COLO829 (cell line): ENCODE results near the gene CDK14.

ENCODE experiments used
- DNase-seq: peaks from one replicate; pipeline ENCODE4 v3.0.0; 2012; ENCODE audit warnings: low spot score

The CDK14 gene

GRCh38 chr7:90596671-90597562 lies 796 bp downstream of the CDK14 start:
- no peak for DNase-seq

- DNase-seq: no peak
Observed at GRCh38 chr7:90597563-90598253, 1.6 kb downstream of the CDK14 start.

- no peak for DNase-seq
Observed at GRCh38 chr7:90599038-90599437, 2.9 kb downstream of the CDK14 start.

GRCh38 chr7:90599892-90600555 lies 3.9 kb downstream of the CDK14 start:
- DNase-seq: no peak

- no peak for DNase-seq
Observed at GRCh38 chr7:90602303-90602702, 6.2 kb downstream of the CDK14 start.

GRCh38 chr7:90603346-90603745 lies 7.2 kb downstream of the CDK14 start:
- DNase-seq: no peak

- no peak for DNase-seq
Observed at GRCh38 chr7:90604383-90604782, 8.3 kb downstream of the CDK14 start.

- no peak for DNase-seq
Observed at GRCh38 chr7:90605055-90605454, 8.9 kb downstream of the CDK14 start.

- DNase-seq: no peak
Observed at GRCh38 chr7:90607196-90607595, 11.1 kb downstream of the CDK14 start.

- DNase-seq: no peak
Observed at GRCh38 chr7:90610105-90610504, 14.0 kb downstream of the CDK14 start.

GRCh38 chr7:90611115-90611514 lies 15.0 kb downstream of the CDK14 start:
- DNase-seq: no peak

- peak; percentile 72 for DNase-seq
Observed at GRCh38 chr7:90613088-90613498, 17.0 kb downstream of the CDK14 start.

GRCh38 chr7:90617442-90617841 lies 21.3 kb downstream of the CDK14 start:
- no peak for DNase-seq

- no peak for DNase-seq
Observed at GRCh38 chr7:90618876-90619275, 22.8 kb downstream of the CDK14 start.

GRCh38 chr7:90621125-90621746 lies 25.1 kb downstream of the CDK14 start:
- no peak for DNase-seq

GRCh38 chr7:90621747-90622140 lies 25.6 kb downstream of the CDK14 start:
- DNase-seq: no peak

- no peak for DNase-seq
Observed at GRCh38 chr7:90622670-90623069, 26.5 kb downstream of the CDK14 start.

GRCh38 chr7:90624225-90624911 lies 28.2 kb downstream of the CDK14 start:
- DNase-seq: peak; percentile 79

- DNase-seq: no peak
Observed at GRCh38 chr7:90625051-90625450, 28.9 kb downstream of the CDK14 start.

GRCh38 chr7:90625562-90625961 lies 29.4 kb downstream of the CDK14 start:
- DNase-seq: peak; percentile 53

GRCh38 chr7:90626013-90626412 lies 29.9 kb downstream of the CDK14 start:
- no peak for DNase-seq
